ENCODE data around the gene GSS. TPM values are rescaled to one million over a fixed set of nuclear protein-coding genes. Genes with fewer than 3 reads are reported as not detected.
"Not testable (repeated sequence)": the region's sequence is repeated elsewhere in the genome, so short reads cannot be mapped to it uniquely, and the experiment has no call there.

Gene GSS
- total RNA-seq, 4 donors from 2014 or later: 125 to 364 (median 129) TPM

DNA sequence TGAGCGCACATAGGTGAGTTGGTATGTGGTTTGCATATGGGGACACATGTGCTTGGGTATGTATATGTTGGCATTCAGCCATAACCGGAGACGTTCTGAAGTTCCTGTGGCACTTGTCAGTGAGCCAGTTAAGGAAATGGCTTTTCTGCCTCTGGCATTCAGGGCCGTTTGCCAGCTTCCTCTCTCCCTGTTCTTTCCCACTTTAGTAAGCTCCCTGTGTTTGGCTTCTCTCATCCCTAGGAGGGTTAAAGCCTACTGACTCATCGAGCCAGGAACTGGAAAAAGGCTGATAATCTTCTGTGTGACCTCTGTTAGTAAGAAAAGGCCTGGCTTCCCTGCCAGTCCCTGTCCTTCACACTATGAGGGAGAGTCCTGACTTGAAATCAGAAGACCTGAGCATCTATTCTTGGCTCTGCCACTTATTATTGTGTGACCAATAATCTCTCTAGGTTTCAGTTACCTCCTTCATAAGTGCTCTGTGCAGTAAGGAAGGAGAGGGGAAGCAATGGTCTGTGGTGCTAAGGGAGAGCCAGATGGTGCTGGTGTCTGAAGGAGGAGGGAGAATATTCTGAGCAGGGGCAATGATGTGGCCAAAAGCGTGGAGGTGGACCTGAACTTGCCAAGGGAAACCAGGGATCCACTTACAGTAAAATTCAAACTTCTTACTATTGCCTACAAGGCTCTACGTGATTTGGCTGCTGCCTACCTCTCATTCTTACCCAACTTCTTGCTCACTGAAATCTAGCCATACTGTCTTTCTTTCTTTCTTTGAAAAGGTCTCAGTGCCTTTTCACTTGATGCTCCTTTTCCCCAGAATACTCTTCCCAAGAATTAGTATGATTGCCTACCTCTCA lies 47.8 kb downstream of the GSS start:
- H3K36me3 ChIP-seq: peaks cover 0 to 9% (median 0%) of the 10 kb centered on the region in 4 donors
- DNase-seq: peak; percentile 68
- peaks cover 7 to 47% (median 26%) of the 10 kb centered on the region in 4 donors for H3K4me1 ChIP-seq
- intact Hi-C loops (cut with DNase I; ENCODE audit: low total_unique reads): no loop called here
- H3K27ac ChIP-seq: peak overlapping the region; percentile 56 to 78 (median 68)
- in situ Hi-C loops (cut with MboI; ENCODE audit: low pct_ligation_motif_present in 1 of 4, low pct_unique_long_range_greater_than_20kb in 1 of 4, low sequenced_read_pairs in 3 of 4): no loop called here
- H3K9me3 ChIP-seq: no peaks in the 10 kb centered on the region
- no peaks in the 10 kb centered on the region for H3K27me3 ChIP-seq
- 0 to 31% methylated on average over 3 to 7 of the region's 7 CpGs for WGBS, 2 donors (ENCODE audit: low coverage in 1 of 2)
- H3K4me3 ChIP-seq: no peak overlapping the region
- TF ChIP-seq EP300 (IDR thresholded peaks at IDR 0.05; ENCODE audit: low read depth): no peak
- no peak for TF ChIP-seq POLR2AphosphoS5 (IDR thresholded peaks at IDR 0.05)
- TF ChIP-seq POLR2A (IDR thresholded peaks at IDR 0.05): no peak
- TF ChIP-seq, protein P1, sequence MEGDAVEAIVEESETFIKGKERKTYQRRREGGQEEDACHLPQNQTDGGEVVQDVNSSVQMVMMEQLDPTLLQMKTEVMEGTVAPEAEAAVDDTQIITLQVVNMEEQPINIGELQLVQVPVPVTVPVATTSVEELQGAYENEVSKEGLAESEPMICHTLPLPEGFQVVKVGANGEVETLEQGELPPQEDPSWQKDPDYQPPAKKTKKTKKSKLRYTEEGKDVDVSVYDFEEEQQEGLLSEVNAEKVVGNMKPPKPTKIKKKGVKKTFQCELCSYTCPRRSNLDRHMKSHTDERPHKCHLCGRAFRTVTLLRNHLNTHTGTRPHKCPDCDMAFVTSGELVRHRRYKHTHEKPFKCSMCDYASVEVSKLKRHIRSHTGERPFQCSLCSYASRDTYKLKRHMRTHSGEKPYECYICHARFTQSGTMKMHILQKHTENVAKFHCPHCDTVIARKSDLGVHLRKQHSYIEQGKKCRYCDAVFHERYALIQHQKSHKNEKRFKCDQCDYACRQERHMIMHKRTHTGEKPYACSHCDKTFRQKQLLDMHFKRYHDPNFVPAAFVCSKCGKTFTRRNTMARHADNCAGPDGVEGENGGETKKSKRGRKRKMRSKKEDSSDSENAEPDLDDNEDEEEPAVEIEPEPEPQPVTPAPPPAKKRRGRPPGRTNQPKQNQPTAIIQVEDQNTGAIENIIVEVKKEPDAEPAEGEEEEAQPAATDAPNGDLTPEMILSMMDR (IDR thresholded peaks at IDR 0.05): no peak

DNA sequence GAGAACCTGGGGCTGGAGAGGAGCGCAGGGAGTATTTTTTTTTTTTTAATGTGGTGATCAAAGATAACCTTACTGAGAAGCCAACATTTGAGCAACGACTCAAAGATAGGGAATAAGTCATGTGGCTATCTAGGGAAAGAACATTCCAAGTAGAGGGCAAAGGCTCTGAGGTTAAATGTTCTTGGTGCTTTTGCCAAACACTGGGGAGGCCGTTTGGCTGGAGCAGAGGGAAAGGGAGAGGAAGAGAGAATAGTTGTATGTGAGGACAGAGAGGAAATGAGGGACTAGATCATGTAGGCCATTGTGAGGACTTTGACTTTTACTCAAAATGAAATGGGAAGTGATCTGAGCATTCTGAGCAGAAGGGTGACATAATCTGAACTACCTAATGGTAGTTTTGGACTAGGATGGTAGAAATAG lies 51.4 kb downstream of the GSS start:
- 54 to 55% methylated on average over 3 of the region's 3 CpGs for WGBS, 2 donors (ENCODE audit: low coverage in 1 of 2)
- TF ChIP-seq EP300 (IDR thresholded peaks at IDR 0.05; ENCODE audit: low read depth) (no peak), POLR2AphosphoS5 (IDR thresholded peaks at IDR 0.05) (no peak), POLR2A (IDR thresholded peaks at IDR 0.05) (no peak)
- TF ChIP-seq, protein P1 (IDR thresholded peaks at IDR 0.05): no peak
- peaks cover 0 to 7% (median 0%) of the 10 kb centered on the region in 4 donors for H3K36me3 ChIP-seq
- in situ Hi-C loops (cut with MboI; ENCODE audit: low pct_ligation_motif_present in 1 of 4, low pct_unique_long_range_greater_than_20kb in 1 of 4, low sequenced_read_pairs in 3 of 4): no loop called here
- peak overlapping the region in 3 of 4 donors; percentile 26 to 34 (median 27) for H3K27ac ChIP-seq
- peaks cover 7 to 55% (median 28%) of the 10 kb centered on the region in 4 donors for H3K4me1 ChIP-seq
- intact Hi-C loops (cut with DNase I; ENCODE audit: low total_unique reads): no loop called here
- no peaks in the 10 kb centered on the region for H3K27me3 ChIP-seq
- DNase-seq: no peak
- H3K9me3 ChIP-seq: no peaks in the 10 kb centered on the region
- no peak overlapping the region for H3K4me3 ChIP-seq

DNA sequence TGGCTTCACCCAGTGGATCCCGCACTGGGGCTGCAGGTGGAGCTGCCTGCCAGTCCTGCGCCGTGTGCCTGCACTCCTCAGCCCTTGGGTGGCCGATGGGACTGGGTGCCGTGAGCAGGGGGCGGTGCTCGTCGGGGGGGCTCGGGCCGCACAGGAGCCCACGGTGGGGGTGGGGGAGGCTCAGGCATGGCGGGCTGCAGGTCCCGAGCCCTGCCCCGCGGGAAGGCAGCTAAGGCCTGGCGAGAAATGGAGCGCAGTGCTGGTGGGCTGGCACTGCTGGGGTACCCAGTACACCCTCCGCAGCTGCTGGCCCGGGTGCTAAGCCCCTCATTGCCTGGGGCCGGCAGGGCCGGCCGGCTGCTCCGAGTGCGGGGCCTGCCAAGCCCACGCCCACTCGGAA lies 56.9 kb downstream of the GSS start:
- DNase-seq; intact Hi-C loops (cut with DNase I; ENCODE audit: low total_unique reads); H3K9me3 ChIP-seq; H3K4me3 ChIP-seq; H3K36me3 ChIP-seq; in situ Hi-C loops (cut with MboI; ENCODE audit: low pct_ligation_motif_present in 1 of 4, low pct_unique_long_range_greater_than_20kb in 1 of 4, low sequenced_read_pairs in 3 of 4); H3K27me3 ChIP-seq; H3K27ac ChIP-seq: not testable (repeated sequence)
- 88% methylated on average over 8 of the region's 26 CpGs; no CpG with 5 or more reads in 1 of the 2 donors for WGBS, 2 donors (ENCODE audit: low coverage in 1 of 2)
- H3K4me1 ChIP-seq: peaks cover 11 to 52% (median 25%) of the 10 kb centered on the region in 4 donors

DNA sequence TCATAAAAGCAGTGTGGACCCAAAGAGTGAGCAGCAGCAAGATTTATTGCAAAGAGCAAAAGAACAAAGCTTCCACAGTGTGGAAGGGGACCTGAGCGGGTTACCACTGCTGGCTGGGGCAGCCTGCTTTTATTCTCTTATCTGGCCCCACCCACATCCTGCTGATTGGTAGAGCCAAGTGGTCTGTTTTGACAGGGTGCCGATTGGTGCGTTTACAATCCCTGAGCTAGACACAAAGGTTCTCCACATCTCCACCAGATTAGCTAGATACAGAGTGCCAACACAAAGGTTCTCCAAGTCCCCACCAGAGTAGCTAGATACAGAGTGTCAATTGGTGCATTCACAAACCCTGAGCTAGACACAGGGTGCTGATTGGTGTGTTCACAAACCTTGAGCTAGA lies 57.5 kb downstream of the GSS start:
- H3K27ac ChIP-seq; DNase-seq; intact Hi-C loops (cut with DNase I; ENCODE audit: low total_unique reads); in situ Hi-C loops (cut with MboI; ENCODE audit: low pct_ligation_motif_present in 1 of 4, low pct_unique_long_range_greater_than_20kb in 1 of 4, low sequenced_read_pairs in 3 of 4); H3K27me3 ChIP-seq; H3K4me3 ChIP-seq; H3K9me3 ChIP-seq: not testable (repeated sequence)
- WGBS, 2 donors (ENCODE audit: low coverage in 1 of 2): 87% methylated on average over 3 of the region's 3 CpGs; no CpG with 5 or more reads in 1 of the 2 donors
- peaks cover 0 to 11% (median 0%) of the 10 kb centered on the region in 4 donors for H3K36me3 ChIP-seq
- H3K4me1 ChIP-seq: peaks cover 11 to 51% (median 28%) of the 10 kb centered on the region in 4 donors

DNA sequence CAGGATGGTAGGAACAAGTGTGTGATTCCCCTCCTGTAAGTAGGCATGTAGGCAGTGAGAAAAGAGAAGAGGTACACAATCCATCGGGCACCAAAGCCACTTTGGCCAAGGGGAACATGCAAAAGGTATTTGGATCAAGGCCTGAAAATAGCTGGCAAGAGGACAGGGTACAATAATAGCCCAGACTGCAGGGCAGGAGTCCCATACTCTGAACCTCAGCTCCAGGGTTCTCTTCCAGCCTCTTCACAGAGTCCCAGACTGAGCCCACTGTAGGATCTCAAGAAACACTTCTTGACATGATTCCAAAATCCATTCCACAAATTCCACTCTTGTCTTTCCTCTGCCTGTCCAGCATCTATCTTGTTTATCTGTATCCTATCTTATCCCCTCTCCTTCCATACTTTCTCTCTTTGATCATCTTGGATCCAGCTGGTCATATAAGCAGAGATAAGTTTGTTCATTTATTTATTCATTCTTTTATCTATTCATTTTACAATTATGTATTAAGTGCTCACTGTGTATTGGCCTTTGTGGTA lies 59.5 kb downstream of the GSS start:
- Histone ChIP-seq H3K36me3 (peaks cover 0 to 11% (median 0%) of the 10 kb centered on the region in 4 donors), H3K27ac (peak overlapping the region; percentile 1 to 41 (median 37)), H3K9me3 (no peaks in the 10 kb centered on the region), H3K4me1 (peaks cover 11 to 60% (median 34%) of the 10 kb centered on the region in 4 donors), H3K4me3 (no peak overlapping the region), H3K27me3 (no peaks in the 10 kb centered on the region)
- DNase-seq: no peak
- TF ChIP-seq POLR2A (IDR thresholded peaks at IDR 0.05): no peak
- no peak for TF ChIP-seq EP300 (IDR thresholded peaks at IDR 0.05; ENCODE audit: low read depth)
- TF ChIP-seq POLR2AphosphoS5 (IDR thresholded peaks at IDR 0.05): no peak
- TF ChIP-seq, protein P1 (IDR thresholded peaks at IDR 0.05): no peak
- WGBS, 2 donors (ENCODE audit: low coverage in 1 of 2): 25 to 43% methylated on average over 1 of the region's 1 CpG
- in situ Hi-C loops (cut with MboI; ENCODE audit: low pct_ligation_motif_present in 1 of 4, low pct_unique_long_range_greater_than_20kb in 1 of 4, low sequenced_read_pairs in 3 of 4): no loop called here
- intact Hi-C loops (cut with DNase I; ENCODE audit: low total_unique reads): no loop called here

All from transverse colon (tissue), 4 donors.